Neural cell (in vitro differentiated cells): ENCODE results near the gene DNMT3A. TPM values are rescaled to one million over a fixed set of nuclear protein-coding genes. Genes with fewer than 3 reads are reported as not detected.

Experiments
- H2AFZ ChIP-seq: fragments of 200-600, 300-800 bp; sonication (generic), shearing (Covaris generic); 2 replicates; pipeline ENCODE4 v1.6.0; 2014; ENCODE audit warnings: low read depth, mild to moderate bottlenecking, antibody characterized with exemption, low read length, moderate library complexity
- H3F3A ChIP-seq: fragments of 200-600 bp; shearing (Covaris generic); 2 replicates; pipeline ENCODE4 v1.6.1; 2016; ENCODE audit warnings: mild to moderate bottlenecking, moderate library complexity, mixed read lengths, antibody characterized with exemption, low read length; ENCODE audit not compliant: insufficient read depth, poor library complexity, severe bottlenecking
- H3K27ac ChIP-seq: fragments of 200-600, 300-800 bp; sonication (generic), shearing (Covaris generic); 2 replicates; pipeline ENCODE4 v1.5.1; 2014; ENCODE audit warnings: mild to moderate bottlenecking, low read length, moderate library complexity
- H3K27me3 ChIP-seq: fragments of 300-800, 200-600 bp; sonication (generic), shearing (Covaris generic); 2 replicates; pipeline ENCODE4 v1.6.0; 2014; ENCODE audit warnings: mild to moderate bottlenecking, low read depth, low read length, moderate library complexity; ENCODE audit not compliant: insufficient read depth
- H3K36me3 ChIP-seq: fragments of 300-800, 200-600 bp; sonication (generic), shearing (Covaris generic); 2 replicates; pipeline ENCODE4 v1.5.1; 2014; ENCODE audit warnings: mild to moderate bottlenecking, antibody characterized with exemption, low read length, moderate library complexity; ENCODE audit not compliant: insufficient read depth
- H3K4me2 ChIP-seq: fragments of 300-800, 200-600 bp; sonication (generic), shearing (Covaris generic); 2 replicates; pipeline ENCODE4 v1.6.0; 2014; ENCODE audit warnings: mild to moderate bottlenecking, low read length
- H3K4me3 ChIP-seq: fragments of 300-800, 200-600 bp; sonication (generic), shearing (Covaris generic); 2 replicates; pipeline ENCODE4 v1.5.1; 2014; ENCODE audit warnings: mild to moderate bottlenecking, low read length, moderate library complexity
- H3K79me2 ChIP-seq: fragments of 200-600 bp; shearing (Covaris generic); replicated peaks from 2 replicates; pipeline ENCODE4 v1.6.0; 2014; ENCODE audit warnings: mild to moderate bottlenecking, low read length, moderate library complexity; ENCODE audit not compliant: insufficient read depth
- H3K9ac ChIP-seq: fragments of 300-800, 200-600 bp; sonication (generic), shearing (Covaris generic); 2 replicates; pipeline ENCODE4 v1.6.1; 2016; ENCODE audit warnings: mild to moderate bottlenecking, low read length, mixed read lengths
- H3K9me2 ChIP-seq: fragments of 200-600 bp; shearing (Covaris generic); 2 replicates; pipeline ENCODE4 v1.6.1; 2016; ENCODE audit warnings: mild to moderate bottlenecking, low read length, mixed read lengths; ENCODE audit not compliant: insufficient read depth
- H3K9me3 ChIP-seq: fragments of 200-600, 300-800 bp; sonication (generic), shearing (Covaris generic); 2 replicates; pipeline ENCODE4 v1.6.1; 2016; ENCODE audit warnings: mild to moderate bottlenecking, mixed run types, low read length, moderate library complexity, mixed read lengths
- H4K20me1 ChIP-seq: fragments of 200-600 bp; shearing (Covaris generic); 2 replicates; pipeline ENCODE4 v1.6.1; 2016; ENCODE audit warnings: mild to moderate bottlenecking, mixed run types; ENCODE audit not compliant: insufficient read depth
- CTCF ChIP-seq: fragments of 450-650 bp; IDR thresholded peaks from 2 replicates; pipeline ENCODE4 v1.5.1; 2014; ENCODE audit warnings: antibody characterized with exemption, mild to moderate bottlenecking, moderate library complexity; ENCODE audit not compliant: poor library complexity, severe bottlenecking
- EP300 ChIP-seq: fragments of 450-650 bp; conservative IDR thresholded peaks from 2 replicates; pipeline ENCODE4 v1.6.1; 2014; ENCODE audit warnings: antibody characterized with exemption, mild to moderate bottlenecking, moderate library complexity; ENCODE audit not compliant: poor library complexity, severe bottlenecking
- EZH2 ChIP-seq: fragments of 200-600, 300-800 bp; shearing (Covaris generic), sonication (generic); IDR thresholded peaks from 2 replicates; pipeline ENCODE4 v1.6.1; 2014; ENCODE audit warnings: antibody characterized with exemption, low read length, borderline replicate concordance, mild to moderate bottlenecking; ENCODE audit not compliant: insufficient read depth, poor library complexity, severe bottlenecking
- MXI1 ChIP-seq: fragments of 450-650 bp; conservative IDR thresholded peaks from 2 replicates; pipeline ENCODE4 v1.6.1; 2014; ENCODE audit warnings: antibody characterized with exemption, mild to moderate bottlenecking; ENCODE audit not compliant: poor library complexity, severe bottlenecking
- POLR2AphosphoS5 ChIP-seq: IDR thresholded peaks from 2 replicates; pipeline ENCODE4 v1.6.1; 2012
- RAD21 ChIP-seq: fragments of 450-650 bp; conservative IDR thresholded peaks from 2 replicates; pipeline ENCODE4 v1.6.1; 2014; ENCODE audit warnings: antibody characterized with exemption, mild to moderate bottlenecking, moderate library complexity
- SMC3 ChIP-seq: fragments of 450-650 bp; conservative IDR thresholded peaks from 2 replicates; pipeline ENCODE4 v1.6.1; 2014; ENCODE audit warnings: antibody characterized with exemption, mild to moderate bottlenecking, moderate library complexity; ENCODE audit not compliant: poor library complexity
- TAF1 ChIP-seq: IDR thresholded peaks from 2 replicates; pipeline ENCODE4 v1.6.1; 2012; ENCODE audit warnings: low read depth
- polyA plus RNA-seq: library from polyadenylated mRNA; depleted of rRNA; stranded (reverse); fragments of >200 nt; gene quantifications from 2 replicates; pipeline ENCODE4 v1.2.3, GENCODE V29; 2014
- TF ChIP-seq, protein P1 (sequence below): IDR thresholded peaks from 2 replicates; pipeline ENCODE4 v1.6.1; 2012; ENCODE audit warnings: borderline replicate concordance

Gene DNMT3A
- polyA plus RNA-seq, 1 donor from 2014 or later, result 33.0 TPM

DNA sequence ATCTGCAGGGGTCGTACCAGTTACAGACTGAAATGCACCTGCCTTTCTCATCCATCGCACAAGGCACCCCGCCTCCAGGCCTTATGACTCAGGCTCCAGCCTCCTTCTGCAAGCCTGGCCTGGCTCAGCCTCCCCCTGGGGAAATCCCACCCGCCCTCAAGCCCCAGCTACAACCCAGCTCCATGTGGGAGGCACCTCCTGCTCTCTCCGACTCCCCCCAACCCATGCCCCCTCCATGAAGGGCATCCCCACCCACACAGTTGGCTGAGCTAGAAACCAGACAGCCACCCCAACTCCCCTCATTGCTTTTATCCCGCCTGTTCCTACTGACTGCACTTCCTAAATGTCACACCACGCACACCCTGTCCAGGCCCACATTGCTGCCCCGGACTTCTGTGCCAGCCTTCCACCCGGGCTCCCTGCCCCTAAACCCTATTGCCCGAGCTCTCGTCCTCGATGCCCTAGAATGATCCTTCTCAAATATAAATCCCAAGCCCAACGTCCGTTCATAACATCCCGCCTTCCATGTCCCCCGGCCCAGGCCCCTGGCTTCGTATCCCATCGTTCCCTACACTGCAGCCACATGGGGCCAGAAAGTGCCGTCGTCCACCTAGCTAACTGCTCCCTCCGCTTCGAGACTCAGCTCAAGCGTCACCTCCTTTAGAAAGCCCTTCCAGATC lies 9.9 kb downstream of the DNMT3A start:
- Histone ChIP-seq H3K4me2 (no peak overlapping the region), H3F3A (no peaks in the 10 kb centered on the region), H3K9me3 (no peaks in the 10 kb centered on the region), H2AFZ (no peak overlapping the region), H3K9me2 (no peaks in the 10 kb centered on the region), H3K27ac (no peak overlapping the region), H3K9ac (no peak overlapping the region), H3K36me3 (no peaks in the 10 kb centered on the region), H3K27me3 (no peaks in the 10 kb centered on the region), H3K79me2 (peaks cover 8% of the 10 kb centered on the region), H3K4me3 (no peak overlapping the region), H4K20me1 (peaks cover 5% of the 10 kb centered on the region)
- no peak for TF ChIP-seq CTCF
- no peak for TF ChIP-seq EP300
- no peak for TF ChIP-seq POLR2AphosphoS5
- no peak for TF ChIP-seq RAD21
- no peak for TF ChIP-seq EZH2

DNA sequence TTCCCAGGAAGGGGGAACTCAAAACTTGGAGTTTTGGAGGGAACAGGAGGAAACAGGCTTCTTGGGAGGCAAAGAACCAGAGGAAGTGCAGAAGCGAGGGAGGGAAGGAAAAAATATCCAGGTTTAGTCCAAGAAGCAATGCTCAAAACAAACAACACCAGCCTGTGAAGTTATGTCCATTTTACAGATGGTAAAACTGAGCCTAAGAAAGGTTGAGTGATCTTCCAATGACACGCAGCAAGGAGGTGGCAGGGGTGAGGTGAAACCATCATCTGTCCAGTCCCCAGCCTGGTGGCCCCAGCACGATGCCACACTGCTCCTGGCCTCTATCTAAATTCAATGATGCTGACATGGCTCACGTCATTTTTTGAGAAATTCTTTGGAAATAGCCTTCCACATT lies 10.8 kb downstream of the DNMT3A start:
- H4K20me1 ChIP-seq, result peaks cover 5% of the 10 kb centered on the region
- no peaks in the 10 kb centered on the region for H3K27me3 ChIP-seq
- H3K9me2 ChIP-seq, result no peaks in the 10 kb centered on the region
- H3K9me3 ChIP-seq, result peaks cover 3% of the 10 kb centered on the region
- H3K79me2 ChIP-seq, result peaks cover 8% of the 10 kb centered on the region
- no peaks in the 10 kb centered on the region for H3F3A ChIP-seq
- no peak overlapping the region for H3K4me3 ChIP-seq
- no peak overlapping the region for H3K4me2 ChIP-seq
- no peak overlapping the region for H2AFZ ChIP-seq
- H3K27ac ChIP-seq, result no peak overlapping the region
- H3K36me3 ChIP-seq, result no peaks in the 10 kb centered on the region
- TF ChIP-seq, protein P1, sequence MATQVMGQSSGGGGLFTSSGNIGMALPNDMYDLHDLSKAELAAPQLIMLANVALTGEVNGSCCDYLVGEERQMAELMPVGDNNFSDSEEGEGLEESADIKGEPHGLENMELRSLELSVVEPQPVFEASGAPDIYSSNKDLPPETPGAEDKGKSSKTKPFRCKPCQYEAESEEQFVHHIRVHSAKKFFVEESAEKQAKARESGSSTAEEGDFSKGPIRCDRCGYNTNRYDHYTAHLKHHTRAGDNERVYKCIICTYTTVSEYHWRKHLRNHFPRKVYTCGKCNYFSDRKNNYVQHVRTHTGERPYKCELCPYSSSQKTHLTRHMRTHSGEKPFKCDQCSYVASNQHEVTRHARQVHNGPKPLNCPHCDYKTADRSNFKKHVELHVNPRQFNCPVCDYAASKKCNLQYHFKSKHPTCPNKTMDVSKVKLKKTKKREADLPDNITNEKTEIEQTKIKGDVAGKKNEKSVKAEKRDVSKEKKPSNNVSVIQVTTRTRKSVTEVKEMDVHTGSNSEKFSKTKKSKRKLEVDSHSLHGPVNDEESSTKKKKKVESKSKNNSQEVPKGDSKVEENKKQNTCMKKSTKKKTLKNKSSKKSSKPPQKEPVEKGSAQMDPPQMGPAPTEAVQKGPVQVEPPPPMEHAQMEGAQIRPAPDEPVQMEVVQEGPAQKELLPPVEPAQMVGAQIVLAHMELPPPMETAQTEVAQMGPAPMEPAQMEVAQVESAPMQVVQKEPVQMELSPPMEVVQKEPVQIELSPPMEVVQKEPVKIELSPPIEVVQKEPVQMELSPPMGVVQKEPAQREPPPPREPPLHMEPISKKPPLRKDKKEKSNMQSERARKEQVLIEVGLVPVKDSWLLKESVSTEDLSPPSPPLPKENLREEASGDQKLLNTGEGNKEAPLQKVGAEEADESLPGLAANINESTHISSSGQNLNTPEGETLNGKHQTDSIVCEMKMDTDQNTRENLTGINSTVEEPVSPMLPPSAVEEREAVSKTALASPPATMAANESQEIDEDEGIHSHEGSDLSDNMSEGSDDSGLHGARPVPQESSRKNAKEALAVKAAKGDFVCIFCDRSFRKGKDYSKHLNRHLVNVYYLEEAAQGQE, result no peak
- TF ChIP-seq MXI1 (no peak), TAF1 (no peak), POLR2AphosphoS5 (no peak), EZH2 (no peak), EP300 (no peak), CTCF (no peak), SMC3 (no peak), RAD21 (no peak)
- H3K9ac ChIP-seq, result no peak overlapping the region
